TTC549 (cell line): ENCODE data around the gene IFT20.
"Not testable (repeated sequence)": the region's sequence is repeated elsewhere in the genome, so short reads cannot be mapped to it uniquely, and the experiment has no call there.

ENCODE experiments used
- FAIRE-seq: peaks from 2 replicates; lab custom pipeline; 2012; peaks lifted over from hg19 to GRCh38; lab: Jason Lieb, UNC

Gene IFT20

GRCh38 chr17:28306954-28307401 lies 28.3 kb downstream of the IFT20 start:
- no peak for FAIRE-seq

GRCh38 chr17:28298449-28298848 lies 36.8 kb downstream of the IFT20 start:
- FAIRE-seq: no peak

GRCh38 chr17:28295677-28296578 lies 39.3 kb downstream of the IFT20 start:
- FAIRE-seq: no peak

- no peak for FAIRE-seq
Measured at GRCh38 chr17:28293994-28294393, 41.3 kb downstream of the IFT20 start.

- FAIRE-seq: not testable (repeated sequence)
Measured at GRCh38 chr17:28292878-28293277, 42.4 kb downstream of the IFT20 start.

GRCh38 chr17:28291780-28292330 lies 43.4 kb downstream of the IFT20 start:
- no peak for FAIRE-seq

GRCh38 chr17:28290703-28291102 lies 44.6 kb downstream of the IFT20 start:
- FAIRE-seq: no peak

GRCh38 chr17:28285965-28286364 lies 49.3 kb downstream of the IFT20 start:
- no peak for FAIRE-seq

- peak; percentile 71 for FAIRE-seq
Measured at GRCh38 chr17:28282596-28282995, 52.7 kb downstream of the IFT20 start.

- no peak for FAIRE-seq
Measured at GRCh38 chr17:28280826-28281225, 54.4 kb downstream of the IFT20 start.

GRCh38 chr17:28279411-28279810 lies 55.9 kb downstream of the IFT20 start:
- no peak for FAIRE-seq
